GM18520 (cell line): ENCODE measurements around the gene FXYD1.
"Not testable (repeated sequence)": the region's sequence is repeated elsewhere in the genome, so short reads cannot be mapped to it uniquely, and the experiment has no call there.

ENCODE experiments used
- ATAC-seq: cut with Tn5 transposase; IDR thresholded peaks from one replicate; pipeline ENCODE4 v1.9.1; 2021; ENCODE audit not compliant: unreplicated experiment

Gene FXYD1

GRCh38 chr19:35138305-35138892 is at the start of gene FXYD1:
FXYD1 (plus strand) TSS chr19:35138824; CDS start chr19:35140080, 1,256 bp downstream.
- ATAC-seq: no peak

DNA sequence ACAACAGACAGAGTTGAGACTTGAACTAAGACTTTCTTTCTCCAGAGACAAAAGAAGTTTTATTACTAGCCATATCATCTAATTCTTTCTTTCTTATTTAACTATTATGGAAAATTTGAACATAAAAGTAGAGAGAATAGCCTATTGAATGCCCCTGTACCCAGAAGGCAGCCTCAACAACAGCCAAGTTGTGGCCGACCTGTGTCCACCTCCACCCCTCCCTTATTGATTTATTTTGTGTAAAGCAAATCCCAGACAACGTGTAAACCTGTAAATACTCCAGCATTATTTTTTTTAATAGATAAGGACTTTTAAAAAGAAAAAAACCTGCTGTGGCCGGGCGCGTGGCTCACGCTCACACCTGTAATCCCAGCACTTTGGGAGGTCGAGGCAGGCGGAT is 49.1 kb upstream of the FXYD1 start:
- ATAC-seq: no peak

DNA sequence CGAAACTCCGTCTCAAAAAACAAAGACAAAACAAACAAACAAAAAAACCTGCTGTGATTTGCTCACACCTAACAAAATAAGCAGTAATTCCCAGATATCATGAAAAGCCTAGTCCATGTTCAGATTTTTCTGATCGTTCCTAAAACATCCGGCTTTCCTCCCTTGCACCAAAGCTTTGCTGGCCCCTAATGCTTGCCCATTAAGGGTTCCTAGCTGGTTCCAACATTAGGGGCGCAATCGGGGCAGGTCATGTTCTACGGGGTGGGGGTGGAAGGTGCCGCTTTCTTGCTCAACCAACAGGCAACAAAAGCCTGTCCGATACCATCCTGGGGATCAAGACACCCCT is 48.5 kb upstream of the FXYD1 start:
- no peak for ATAC-seq

DNA sequence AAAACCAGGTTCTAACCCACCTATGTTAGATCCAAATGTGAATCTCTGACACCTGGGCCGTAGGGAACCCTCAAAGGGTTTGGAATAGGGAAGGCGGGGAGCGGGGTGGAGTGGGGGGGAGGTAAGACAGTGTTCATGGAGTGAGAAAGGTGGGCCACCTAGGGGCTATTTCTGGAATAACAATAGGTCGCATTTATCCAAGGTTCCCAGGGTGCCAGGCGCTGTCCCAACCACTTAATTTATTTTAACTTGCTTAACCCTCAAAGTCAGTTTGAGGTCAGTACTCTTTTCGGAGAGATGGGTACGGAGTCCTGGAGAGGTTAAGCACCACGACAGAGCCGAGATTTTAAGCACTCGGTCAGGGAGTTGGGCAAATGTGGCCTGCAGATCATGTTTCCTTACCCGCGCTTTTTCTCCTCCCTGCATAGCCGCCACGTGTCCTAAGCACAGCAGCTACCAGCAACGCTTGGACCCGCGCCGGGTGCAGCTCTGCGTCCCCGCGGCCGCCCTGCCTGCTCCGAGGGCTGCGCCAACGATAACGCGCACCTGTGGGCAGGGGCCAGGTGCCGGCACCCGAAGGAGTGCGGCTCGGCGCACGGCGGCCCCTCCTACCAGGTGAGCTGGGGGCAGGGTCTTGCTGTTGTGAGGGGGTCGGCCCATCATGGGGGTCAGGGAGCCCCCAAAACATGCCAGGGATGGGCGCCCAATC is 48.0 kb upstream of the FXYD1 start:
- no peak for ATAC-seq

DNA sequence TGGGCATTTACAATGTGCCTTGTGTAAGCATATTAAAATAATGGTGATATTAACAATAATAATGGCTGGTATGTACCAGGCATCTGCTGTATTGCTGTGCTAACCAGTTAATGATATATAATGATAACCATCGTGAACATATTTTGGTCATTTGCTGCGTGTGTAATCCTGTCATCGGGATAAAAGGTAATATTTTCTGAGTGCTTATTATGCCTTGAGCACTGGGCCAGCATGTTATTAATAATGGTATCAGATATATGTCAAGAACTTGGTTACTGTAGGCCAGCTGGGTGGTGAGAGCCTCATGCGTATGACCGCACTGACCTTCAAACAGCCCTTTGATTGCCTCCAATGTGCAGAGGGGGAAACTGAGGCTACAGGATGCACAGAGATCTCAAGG is 45.2 kb upstream of the FXYD1 start:
- no peak for ATAC-seq

GRCh38 chr19:35093941-35094647 is 44.5 kb upstream of the FXYD1 start:
- ATAC-seq: no peak

- no peak for ATAC-seq
These were observed 44.0 kb upstream of the FXYD1 start for GRCh38 chr19:35094656-35095055.

DNA sequence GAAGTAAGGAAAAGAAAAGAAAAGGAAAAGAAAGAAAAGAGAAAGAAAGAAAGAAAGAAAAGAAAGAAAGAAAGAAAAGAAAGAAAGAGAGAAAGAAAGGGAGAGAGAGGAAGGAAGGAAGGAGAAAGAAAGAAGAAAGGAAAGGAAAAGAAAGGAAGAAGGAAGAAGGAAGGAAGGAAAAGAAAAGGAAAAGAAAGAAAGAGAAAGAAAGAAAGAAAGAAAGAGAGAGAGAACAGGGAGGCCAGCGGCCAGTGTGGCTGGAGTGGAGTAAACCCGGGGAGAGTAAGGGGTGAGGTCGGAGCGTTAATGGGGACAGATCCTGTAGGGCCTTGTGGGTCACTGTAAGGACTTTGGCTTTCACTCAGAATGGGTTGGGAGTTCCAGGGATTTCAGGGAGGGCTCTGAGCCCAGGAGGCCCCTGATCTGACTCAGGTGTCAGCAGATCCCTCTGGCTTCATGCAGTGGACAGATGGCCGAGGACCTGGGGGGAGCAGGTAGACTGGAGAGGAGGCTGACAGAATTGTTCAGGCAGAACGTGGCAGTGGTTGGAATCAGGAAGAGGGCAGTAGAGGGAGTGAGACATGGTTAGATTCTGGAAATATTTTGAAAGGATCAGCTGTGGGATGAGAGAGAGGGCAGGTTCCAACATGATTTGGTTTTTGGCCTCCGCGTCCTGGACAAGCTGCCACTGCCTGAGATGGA is 42.8 kb upstream of the FXYD1 start:
- ATAC-seq: no peak

GRCh38 chr19:35098413-35099049 is 40.1 kb upstream of the FXYD1 start:
- ATAC-seq: no peak

- ATAC-seq: no peak
These were observed 39.3 kb upstream of the FXYD1 start for GRCh38 chr19:35099155-35099896.

DNA sequence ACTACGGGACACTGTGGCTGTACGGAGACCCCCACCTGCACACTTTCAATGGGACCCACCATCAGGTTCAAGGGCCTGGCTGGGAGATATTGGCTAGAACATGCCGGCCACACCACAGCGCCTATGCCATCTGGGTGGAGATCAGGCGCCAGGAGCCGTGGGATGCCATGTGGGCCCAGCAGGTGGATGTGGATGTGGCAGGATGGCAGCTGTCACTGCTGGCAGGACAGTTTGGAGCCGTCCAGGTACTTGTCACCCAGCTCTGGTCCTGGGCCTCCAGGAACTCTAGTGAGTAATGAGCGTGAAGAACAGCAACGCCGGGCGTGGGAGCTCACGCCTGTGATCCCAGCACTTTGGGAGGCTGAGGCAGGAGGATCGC is 38.7 kb upstream of the FXYD1 start:
- no peak for ATAC-seq

DNA sequence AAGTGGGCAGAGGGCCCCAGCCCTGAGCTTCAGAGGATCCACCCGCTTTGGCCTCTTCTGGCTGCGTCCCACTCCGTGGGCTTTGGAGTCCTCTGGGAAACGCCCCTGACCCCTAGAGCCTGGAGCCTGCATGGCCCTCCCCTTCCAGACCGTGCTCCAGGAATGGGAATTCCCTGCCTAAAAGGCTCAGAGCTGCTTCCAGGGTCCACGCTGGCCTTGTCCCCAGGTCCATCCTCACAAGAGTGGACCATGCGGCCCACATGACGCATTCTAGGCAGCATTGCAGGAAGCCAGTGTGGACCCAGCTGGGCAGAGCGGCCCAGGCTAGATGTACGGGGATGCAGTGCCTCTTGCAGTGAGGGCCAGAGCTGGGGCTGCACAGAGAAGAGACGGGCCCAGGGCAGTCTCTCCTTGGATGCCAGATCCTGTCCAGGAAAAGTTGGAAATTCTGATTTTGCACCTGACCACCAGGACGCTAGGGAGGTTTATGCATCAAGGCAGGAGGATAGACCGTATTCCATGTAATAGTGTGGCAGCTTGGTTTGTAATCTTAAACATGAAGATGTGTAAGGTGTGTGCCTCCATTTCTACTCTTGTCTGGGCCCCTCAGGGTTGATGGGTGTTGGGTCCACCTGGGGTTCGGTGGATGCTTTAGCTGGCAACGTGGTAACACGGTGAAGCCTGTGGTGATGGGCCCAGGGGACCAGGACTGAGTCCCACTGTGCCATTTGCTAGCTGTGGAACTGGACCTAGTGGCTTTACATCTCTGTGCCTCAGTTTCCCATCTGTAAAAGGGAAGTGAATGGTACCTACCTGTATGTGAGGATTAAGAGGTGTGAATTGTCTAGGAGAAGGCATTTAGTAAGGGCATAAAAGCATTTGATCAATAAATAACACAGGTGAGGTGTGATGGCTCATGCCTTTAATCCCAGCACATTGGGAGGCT is 37.8 kb upstream of the FXYD1 start:
- no peak for ATAC-seq

DNA sequence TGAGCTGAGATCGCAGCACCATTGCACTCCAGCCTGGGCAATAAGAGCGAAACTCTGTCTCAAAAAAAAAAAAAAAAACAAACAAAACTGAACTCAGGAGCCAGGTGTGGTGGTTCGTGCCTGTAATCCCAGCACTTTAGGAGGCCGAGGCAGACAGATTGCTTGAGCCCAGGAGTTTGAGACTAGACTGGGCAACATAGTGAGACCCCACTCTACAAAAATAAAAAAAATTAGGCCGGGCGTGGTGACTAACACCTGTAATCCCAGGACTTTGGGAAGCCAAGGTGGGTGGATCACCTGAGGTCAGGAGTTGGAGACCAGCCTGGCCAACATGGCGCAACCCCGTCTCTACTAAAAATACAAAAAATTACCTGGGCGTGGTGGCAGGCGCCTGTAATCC is 36.7 kb upstream of the FXYD1 start:
- not testable (repeated sequence) for ATAC-seq

DNA sequence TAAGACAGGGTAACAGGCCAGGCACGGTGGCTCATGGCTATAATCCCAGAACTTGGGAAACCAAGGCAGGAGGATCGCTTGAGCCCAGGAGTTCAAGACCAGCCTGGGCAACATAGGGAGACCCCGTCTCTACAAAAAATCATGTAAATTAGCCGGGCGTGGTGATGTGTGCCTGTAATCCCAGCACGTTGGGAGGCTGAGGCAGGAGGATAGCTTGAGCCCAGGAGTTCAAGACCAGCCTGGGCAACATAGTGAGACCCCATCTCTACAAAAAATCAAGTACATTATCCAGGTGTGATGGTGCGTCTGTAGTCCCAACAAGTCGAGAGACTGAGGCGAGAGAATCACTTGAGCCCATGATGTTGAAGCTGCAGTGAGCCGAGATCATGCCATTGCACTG is 35.0 kb upstream of the FXYD1 start:
- not testable (repeated sequence) for ATAC-seq

DNA sequence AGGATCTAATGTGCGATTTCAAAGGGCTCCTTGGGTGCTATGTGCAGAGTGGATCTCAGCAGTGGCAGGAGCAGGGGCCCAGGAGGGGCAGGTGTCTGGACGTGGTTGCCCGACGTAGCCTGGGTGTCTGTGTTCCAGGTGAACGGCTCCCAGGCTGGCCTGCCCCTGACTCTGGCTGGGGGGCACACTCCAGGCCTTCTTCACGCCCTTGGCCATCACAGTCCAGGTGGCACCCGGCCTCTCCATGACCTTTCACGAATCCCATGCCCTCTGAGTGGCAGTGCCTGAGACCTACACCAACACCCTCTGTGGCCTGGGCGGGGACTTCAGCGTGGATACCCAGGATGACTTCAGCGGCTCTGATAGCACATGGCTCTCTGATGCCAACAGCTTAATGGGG is 34.3 kb upstream of the FXYD1 start:
- ATAC-seq: no peak

- no peak for ATAC-seq
These were observed 33.6 kb upstream of the FXYD1 start for GRCh38 chr19:35105047-35105410.

DNA sequence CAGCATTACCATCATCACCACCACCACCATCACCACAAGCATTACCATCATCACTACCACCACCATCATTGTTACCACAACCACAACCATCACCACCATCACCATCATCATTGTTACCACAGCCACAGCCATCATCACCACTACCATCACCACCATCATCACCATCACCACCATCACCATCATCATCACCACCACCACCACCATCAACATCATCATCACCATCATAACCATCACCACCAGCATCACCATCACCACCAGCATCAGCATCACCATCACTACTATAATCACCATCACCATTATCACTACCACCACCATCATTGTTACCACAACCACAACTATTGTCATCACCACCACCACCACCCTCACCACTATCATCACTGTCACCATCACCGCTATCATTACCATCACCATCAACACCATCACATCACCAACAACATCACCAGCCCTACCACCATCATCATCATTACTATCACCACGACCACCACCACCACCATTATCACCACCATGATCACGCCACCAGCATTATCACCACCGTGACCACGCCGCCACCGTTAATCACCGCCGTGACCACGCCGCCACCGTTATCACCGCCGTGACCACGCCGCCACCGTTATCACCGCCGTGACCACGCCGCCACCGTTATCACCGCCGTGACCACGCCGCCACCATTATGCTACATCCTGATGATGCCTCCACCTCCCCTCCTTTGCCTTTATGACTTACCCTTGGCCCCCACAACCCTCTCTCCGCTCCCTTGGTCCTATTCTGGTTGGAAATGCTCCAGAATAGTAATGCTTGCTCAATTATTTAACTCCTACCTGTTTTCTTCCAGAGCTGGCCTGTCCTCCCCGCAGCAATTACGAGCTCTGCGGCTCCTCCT is 33.0 kb upstream of the FXYD1 start:
- ATAC-seq: no peak

- ATAC-seq: no peak
These were observed 32.4 kb upstream of the FXYD1 start for GRCh38 chr19:35106291-35106583.
